Lung (tissue), 12 donors: Measurements from ENCODE around the gene GUCY1A1. TPM values are rescaled to one million over a fixed set of nuclear protein-coding genes. Genes with fewer than 3 reads are reported as not detected.

Experiments used
- ATAC-seq: fragments of 200-7000 bp; cut with Tn5 transposase; one replicate; pipeline ENCODE4 v1.9.1; 2020; ENCODE audit warnings: moderate number of reproducible peaks; ENCODE audit not compliant: insufficient read depth, low FRiP score
- DNase-seq, 3 donors: peaks; one replicate each; pipeline ENCODE4 v3.0.0-alpha.2; 2013 to 2017
- H3K27ac ChIP-seq, 2 donors: one replicate each; pipeline ENCODE4 v1.5.1; 2013; ENCODE audit warnings: mild to moderate bottlenecking in 2 of 2, moderate library complexity in 2 of 2, control low read depth in 1 of 2, inconsistent platforms in 1 of 2, low read depth in 1 of 2, low read length in 1 of 2
- H3K27me3 ChIP-seq, 3 donors: one replicate each; pipeline ENCODE4 v1.5.1; 2013; ENCODE audit warnings: low read length in 2 of 3; ENCODE audit not compliant: control insufficient read depth in 3 of 3, insufficient read depth in 3 of 3
- H3K36me3 ChIP-seq, 4 donors: one replicate each; pipeline ENCODE4 v1.5.1; 2013; ENCODE audit warnings: low read length in 4 of 4, mild to moderate bottlenecking in 1 of 4, moderate library complexity in 1 of 4; ENCODE audit not compliant: control insufficient read depth in 4 of 4, insufficient read depth in 4 of 4
- H3K4me1 ChIP-seq, 5 donors: one replicate each; pipeline ENCODE4 v1.5.1; 2013; ENCODE audit warnings: low read length in 5 of 5, mild to moderate bottlenecking in 2 of 5, moderate library complexity in 1 of 5; ENCODE audit not compliant: control insufficient read depth in 5 of 5, insufficient read depth in 5 of 5
- H3K4me3 ChIP-seq: one replicate; pipeline ENCODE4 v1.5.1; 2013; ENCODE audit warnings: mild to moderate bottlenecking, control low read depth, moderate library complexity
- H3K9ac ChIP-seq, 2 donors: one replicate each; pipeline ENCODE4 v1.5.1; 2013; ENCODE audit warnings: low read length in 2 of 2, control low read depth in 1 of 2; ENCODE audit not compliant: insufficient read depth in 1 of 2
- H3K9me3 ChIP-seq, 4 donors: one replicate each; pipeline ENCODE4 v1.5.1; 2013; ENCODE audit warnings: low read length in 3 of 4, mild to moderate bottlenecking in 1 of 4, moderate library complexity in 1 of 4; ENCODE audit not compliant: control insufficient read depth in 4 of 4, insufficient read depth in 3 of 4
- WGBS, 2 donors: extraction: QIAGEN DNeasy Blood & Tissue Kit; methylation state at CpG; one replicate each; pipeline ENCODE4 v1.1.7; 2013; 5-methylcytosine and 5-hydroxymethylcytosine counted together
- polyA plus RNA-seq, 2 donors: library from polyadenylated mRNA; stranded (reverse); fragments of 200-250 nt; gene quantifications; one replicate each; pipeline ENCODE4 v1.2.1, GENCODE V29; 2013
- total RNA-seq, 2 donors: library from RNA; depleted of rRNA in 1 of 2; stranded (reverse); fragments of >200 nt in 1 of 2; gene quantifications; one replicate each; pipeline ENCODE4 v1.2.1, GENCODE V29; 2014 to 2021
- TF ChIP-seq, protein P1 (sequence below): IDR thresholded peaks from 2 replicates; pipeline ENCODE4 v1.5.1; 2012; ENCODE audit warnings: mild to moderate bottlenecking; ENCODE audit errors: control extremely low read depth, extremely low read depth
- donor health status: control.
- donor health status: control.
- donor health status: Bipolar disorder and iron deficiency.
- donor health status: healthy.
- donor health status: DM: yes; HTN: yes; CAD: no.

GUCY1A1 gene
- total and polyA plus RNA-seq, 4 donors, result 8.0 to 115 (median 28.5) TPM

DNA sequence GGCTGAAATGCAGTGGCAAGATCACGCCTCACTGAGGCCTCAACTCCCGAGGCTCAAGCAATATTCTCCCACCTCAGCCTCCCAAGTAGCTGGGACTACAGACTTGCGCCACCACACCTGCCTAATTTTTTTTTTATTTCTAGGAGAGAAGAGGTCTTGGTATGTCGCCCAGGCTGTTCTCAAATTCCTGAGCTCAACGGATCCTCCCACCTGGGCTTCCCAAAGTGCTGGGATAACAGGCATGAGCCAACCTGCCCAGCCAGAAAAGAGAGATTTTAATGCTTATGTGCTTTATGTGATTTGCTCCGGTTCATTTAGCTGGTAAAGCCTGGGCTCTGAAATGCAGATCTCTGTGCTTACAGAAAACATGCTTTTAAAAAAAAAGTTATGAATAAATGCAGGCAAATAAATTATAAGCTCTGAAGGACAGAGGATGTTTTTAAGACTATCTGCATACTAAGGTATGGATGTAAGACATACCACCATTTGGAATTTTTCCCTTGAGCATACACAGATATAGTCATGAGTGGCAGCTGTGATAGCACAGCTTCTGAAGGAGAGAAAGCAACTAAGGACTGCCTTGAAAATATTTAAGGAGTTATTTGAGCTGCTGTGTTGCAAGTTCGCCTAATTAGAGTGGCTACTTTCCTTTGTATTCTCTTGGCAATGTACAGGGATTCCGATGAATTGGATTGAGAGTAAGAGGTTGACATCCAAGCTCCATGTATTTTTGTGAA, 106.0 kb downstream of the GUCY1A1 start:
- TF ChIP-seq, protein P1, sequence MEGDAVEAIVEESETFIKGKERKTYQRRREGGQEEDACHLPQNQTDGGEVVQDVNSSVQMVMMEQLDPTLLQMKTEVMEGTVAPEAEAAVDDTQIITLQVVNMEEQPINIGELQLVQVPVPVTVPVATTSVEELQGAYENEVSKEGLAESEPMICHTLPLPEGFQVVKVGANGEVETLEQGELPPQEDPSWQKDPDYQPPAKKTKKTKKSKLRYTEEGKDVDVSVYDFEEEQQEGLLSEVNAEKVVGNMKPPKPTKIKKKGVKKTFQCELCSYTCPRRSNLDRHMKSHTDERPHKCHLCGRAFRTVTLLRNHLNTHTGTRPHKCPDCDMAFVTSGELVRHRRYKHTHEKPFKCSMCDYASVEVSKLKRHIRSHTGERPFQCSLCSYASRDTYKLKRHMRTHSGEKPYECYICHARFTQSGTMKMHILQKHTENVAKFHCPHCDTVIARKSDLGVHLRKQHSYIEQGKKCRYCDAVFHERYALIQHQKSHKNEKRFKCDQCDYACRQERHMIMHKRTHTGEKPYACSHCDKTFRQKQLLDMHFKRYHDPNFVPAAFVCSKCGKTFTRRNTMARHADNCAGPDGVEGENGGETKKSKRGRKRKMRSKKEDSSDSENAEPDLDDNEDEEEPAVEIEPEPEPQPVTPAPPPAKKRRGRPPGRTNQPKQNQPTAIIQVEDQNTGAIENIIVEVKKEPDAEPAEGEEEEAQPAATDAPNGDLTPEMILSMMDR, result no peak
- WGBS, 2 donors, result 78 to 83% methylated on average over 8 of the region's 8 CpGs
- Histone ChIP-seq H3K27ac (no peak overlapping the region), H3K36me3 (peaks cover 0 to 12% (median 5%) of the 10 kb centered on the region in 4 donors), H3K4me3 (no peak overlapping the region), H3K9ac (no peak overlapping the region), H3K9me3 (no peaks in the 10 kb centered on the region), H3K4me1 (peaks cover 0 to 14% (median 1%) of the 10 kb centered on the region in 5 donors), H3K27me3 (no peaks in the 10 kb centered on the region)
- ATAC-seq (no peak), DNase-seq (peak in 1 of 3 donors; percentile 55)

- TF ChIP-seq, protein P1, result no peak
- Histone ChIP-seq H3K4me1 (peaks cover 0 to 20% (median 1%) of the 10 kb centered on the region in 5 donors), H3K27ac (no peak overlapping the region), H3K4me3 (no peak overlapping the region), H3K9me3 (no peaks in the 10 kb centered on the region), H3K9ac (no peak overlapping the region), H3K27me3 (no peaks in the 10 kb centered on the region), H3K36me3 (peaks cover 0 to 12% (median 5%) of the 10 kb centered on the region in 4 donors)
- peak in 1 of 3 donors; percentile 66 for DNase-seq
- no peak for ATAC-seq
- WGBS, 2 donors, result 85 to 88% methylated on average over 4 of the region's 4 CpGs
These were observed 106.7 kb downstream of the GUCY1A1 start for GRCh38 chr4:155773196-155773800.

GRCh38 chr4:155774033-155774432, 107.4 kb downstream of the GUCY1A1 start:
- WGBS, 2 donors, result 59 to 77% methylated on average over 4 of the region's 4 CpGs
- DNase-seq (no peak), ATAC-seq (no peak)
- TF ChIP-seq, protein P1, result no peak
- peaks cover 0 to 12% (median 5%) of the 10 kb centered on the region in 4 donors for H3K36me3 ChIP-seq
- no peak overlapping the region for H3K9ac ChIP-seq
- H3K4me3 ChIP-seq, result no peak overlapping the region
- peak overlapping the region in 1 of 2 donors; percentile 9 for H3K27ac ChIP-seq
- H3K27me3 ChIP-seq, result no peaks in the 10 kb centered on the region
- no peaks in the 10 kb centered on the region for H3K9me3 ChIP-seq
- peaks cover 0 to 23% (median 3%) of the 10 kb centered on the region in 5 donors for H3K4me1 ChIP-seq
